ENCODE measurements around the gene GRM4.

The GRM4 gene

GRCh38 chr6:33971580-33971979 is 174.3 kb downstream of the GRM4 start:
- Histone ChIP-seq H3K27me3 (peaks cover 0 to 43% of the 10 kb centered on the region in 2 donors), H3K27ac (no peak overlapping the region), H3K4me1 (no peaks in the 10 kb centered on the region), H3K9me3 (peaks cover 0 to 11% (median 0%) of the 10 kb centered on the region in 3 donors), H3K36me3 (no peaks in the 10 kb centered on the region), H3K4me3 (no peak overlapping the region)
- intact Hi-C loops (cut with DNase I; ENCODE audit: low total_unique reads) = no loop called here
- TF ChIP-seq CTCF (IDR thresholded peaks at IDR 0.05) = no peak
- DNase-seq = no peak
